ENCODE results near the gene DIS3L2.

The DIS3L2 gene

DNA sequence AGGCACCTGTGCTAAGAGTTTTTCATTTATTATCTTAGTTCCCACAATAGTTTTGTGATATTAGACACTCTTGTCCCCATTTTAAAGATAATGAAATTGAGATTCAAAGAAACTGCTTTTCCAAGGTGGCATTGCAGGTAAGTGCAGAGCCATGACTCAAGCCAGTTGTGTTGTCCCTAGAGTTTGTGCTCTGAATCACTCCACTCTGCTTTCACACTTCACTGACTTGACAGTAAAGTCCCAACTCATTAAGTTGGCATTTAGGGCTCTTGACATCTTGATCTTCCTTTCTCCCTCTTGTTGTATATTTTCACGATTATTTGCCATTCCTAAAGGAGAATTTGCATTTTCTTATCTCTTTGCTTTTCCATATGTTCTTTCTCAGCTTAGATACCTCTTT is 114.3 kb downstream of the DIS3L2 start:
- CTCF ChIA-PET: no interaction called here
- POLR2A ChIA-PET (ENCODE audit: low non-redundant PET): no interaction called here
- no peak overlapping the region for H3K27ac ChIP-seq
- no peak for DNase-seq (ENCODE audit: low spot score)
- TF ChIP-seq, protein P1, sequence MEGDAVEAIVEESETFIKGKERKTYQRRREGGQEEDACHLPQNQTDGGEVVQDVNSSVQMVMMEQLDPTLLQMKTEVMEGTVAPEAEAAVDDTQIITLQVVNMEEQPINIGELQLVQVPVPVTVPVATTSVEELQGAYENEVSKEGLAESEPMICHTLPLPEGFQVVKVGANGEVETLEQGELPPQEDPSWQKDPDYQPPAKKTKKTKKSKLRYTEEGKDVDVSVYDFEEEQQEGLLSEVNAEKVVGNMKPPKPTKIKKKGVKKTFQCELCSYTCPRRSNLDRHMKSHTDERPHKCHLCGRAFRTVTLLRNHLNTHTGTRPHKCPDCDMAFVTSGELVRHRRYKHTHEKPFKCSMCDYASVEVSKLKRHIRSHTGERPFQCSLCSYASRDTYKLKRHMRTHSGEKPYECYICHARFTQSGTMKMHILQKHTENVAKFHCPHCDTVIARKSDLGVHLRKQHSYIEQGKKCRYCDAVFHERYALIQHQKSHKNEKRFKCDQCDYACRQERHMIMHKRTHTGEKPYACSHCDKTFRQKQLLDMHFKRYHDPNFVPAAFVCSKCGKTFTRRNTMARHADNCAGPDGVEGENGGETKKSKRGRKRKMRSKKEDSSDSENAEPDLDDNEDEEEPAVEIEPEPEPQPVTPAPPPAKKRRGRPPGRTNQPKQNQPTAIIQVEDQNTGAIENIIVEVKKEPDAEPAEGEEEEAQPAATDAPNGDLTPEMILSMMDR (conservative IDR thresholded peaks at IDR 0.05; ENCODE audit: low read depth): no peak

DNA sequence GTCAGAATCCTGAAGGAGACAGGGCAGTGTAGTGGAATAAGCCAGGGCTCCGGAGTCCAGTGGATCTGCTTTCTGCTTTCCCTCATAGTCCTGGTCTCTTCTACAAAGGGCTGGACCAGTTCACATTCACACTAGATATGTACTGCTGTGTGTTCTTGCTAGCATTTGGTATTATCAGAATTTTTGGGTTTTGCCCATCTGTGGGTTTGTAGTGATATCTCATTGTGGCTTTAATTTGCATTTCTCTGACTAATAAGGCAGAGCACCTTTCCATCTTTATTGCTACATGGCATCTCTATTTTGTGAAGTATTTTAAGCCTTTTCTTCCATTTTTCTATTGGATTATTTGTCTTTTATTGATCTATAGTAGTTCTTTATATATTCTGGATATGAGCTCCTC is 114.8 kb downstream of the DIS3L2 start:
- CTCF ChIA-PET: no interaction called here
- POLR2A ChIA-PET (ENCODE audit: low non-redundant PET): no interaction called here
- H3K27ac ChIP-seq: no peak overlapping the region
- no peak for DNase-seq (ENCODE audit: low spot score)
- TF ChIP-seq, protein P1 (conservative IDR thresholded peaks at IDR 0.05; ENCODE audit: low read depth): no peak

DNA sequence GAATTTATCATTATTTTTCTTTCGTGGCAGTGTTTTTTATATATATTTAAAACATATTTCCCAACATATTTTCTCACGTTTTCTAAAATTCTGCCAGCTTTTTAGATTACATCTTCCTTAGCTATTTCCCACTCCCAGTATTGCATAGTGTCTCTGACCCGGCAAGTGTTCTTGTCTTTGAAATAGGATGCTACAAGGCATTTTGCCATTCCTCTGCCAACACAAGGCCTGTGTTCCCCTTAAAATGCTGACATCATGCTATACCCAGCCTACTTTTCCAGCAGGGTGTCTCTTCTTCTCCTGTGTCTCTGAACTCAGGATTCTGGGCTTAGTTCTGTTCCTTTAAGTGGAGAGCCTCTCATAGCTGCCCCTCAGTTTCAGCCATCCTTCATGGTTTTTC is 115.2 kb downstream of the DIS3L2 start:
- H3K27ac ChIP-seq: no peak overlapping the region
- TF ChIP-seq, protein P1 (conservative IDR thresholded peaks at IDR 0.05; ENCODE audit: low read depth): no peak
- ChIA-PET POLR2A (ENCODE audit: low non-redundant PET) (no interaction called here), CTCF (no interaction called here)
- DNase-seq (ENCODE audit: low spot score): no peak

DNA sequence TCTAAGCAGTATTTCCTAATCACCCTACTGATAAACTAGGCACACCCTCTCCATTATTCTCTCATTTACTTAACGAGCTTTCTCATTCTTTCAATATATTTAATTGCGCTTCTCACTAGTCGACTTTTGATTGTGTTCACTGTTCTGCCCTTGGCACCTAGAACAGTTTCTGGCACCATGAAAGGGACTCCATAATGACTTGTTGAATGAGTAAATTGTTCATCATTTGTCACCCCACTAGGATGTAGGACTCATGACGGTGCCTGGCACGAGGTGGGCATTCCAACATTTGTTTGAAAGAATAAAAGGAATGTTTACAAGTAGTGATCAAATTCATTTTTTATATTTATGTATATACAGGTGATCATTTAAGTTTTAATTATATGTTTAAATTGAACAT is 123.7 kb downstream of the DIS3L2 start:
- POLR2A ChIA-PET (ENCODE audit: low non-redundant PET): no interaction called here
- no peak for DNase-seq (ENCODE audit: low spot score)
- TF ChIP-seq, protein P1 (conservative IDR thresholded peaks at IDR 0.05; ENCODE audit: low read depth): no peak
- no peak overlapping the region for H3K27ac ChIP-seq
- CTCF ChIA-PET: no interaction called here

DNA sequence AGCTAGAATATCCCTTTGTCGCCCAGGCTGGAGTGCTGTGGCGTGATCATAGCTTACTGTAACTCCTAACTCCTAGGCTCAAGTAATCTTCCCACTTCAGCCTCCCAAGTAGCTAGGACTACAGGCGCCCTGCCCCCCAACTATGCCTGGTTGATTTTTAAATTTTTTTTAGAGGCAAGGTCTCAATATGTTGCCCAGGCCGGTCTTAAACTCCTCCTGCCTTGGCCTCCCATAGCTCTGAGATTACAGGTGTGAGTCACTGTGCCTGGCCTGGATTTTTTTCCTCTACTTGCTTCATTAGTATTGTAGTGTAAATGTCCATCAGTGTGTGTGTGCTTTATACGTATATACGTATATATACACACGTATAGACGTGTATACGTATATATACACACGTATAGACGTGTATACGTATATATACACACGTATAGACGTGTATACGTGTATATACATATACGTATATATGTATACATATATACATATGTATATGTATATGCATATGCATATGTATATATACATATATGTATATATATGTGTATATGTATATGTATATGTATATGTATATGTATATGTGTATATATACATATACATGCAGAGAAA is 124.4 kb downstream of the DIS3L2 start:
- DNase-seq (ENCODE audit: low spot score): no peak
- H3K27ac ChIP-seq: no peak overlapping the region
- TF ChIP-seq, protein P1 (conservative IDR thresholded peaks at IDR 0.05; ENCODE audit: low read depth): no peak
- CTCF ChIA-PET: no interaction called here
- POLR2A ChIA-PET (ENCODE audit: low non-redundant PET): no interaction called here

DNA sequence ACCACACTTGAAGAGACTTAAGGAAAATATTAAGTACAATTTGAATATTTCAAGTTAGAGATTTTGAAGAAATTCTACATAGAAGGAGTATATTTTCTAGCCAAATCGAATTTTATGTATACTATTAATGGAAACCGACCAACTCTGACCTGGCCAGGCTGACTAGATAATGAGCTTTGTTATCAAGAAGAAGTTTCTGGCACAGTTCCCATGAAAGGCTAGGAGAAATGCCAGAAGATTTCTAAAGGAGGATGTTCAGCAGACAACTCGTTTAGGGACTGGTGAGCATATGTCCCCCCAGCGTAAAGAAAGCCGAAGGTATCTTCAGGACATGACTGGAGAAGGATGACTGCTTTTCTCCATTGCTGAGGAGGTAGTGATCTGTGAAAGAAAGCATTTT is 127.3 kb downstream of the DIS3L2 start:
- H3K27ac ChIP-seq: no peak overlapping the region
- TF ChIP-seq, protein P1 (conservative IDR thresholded peaks at IDR 0.05; ENCODE audit: low read depth): no peak
- DNase-seq (ENCODE audit: low spot score): no peak
- CTCF ChIA-PET: interaction anchor here (0.7 kb wide), 1 partner anchor 28 kb away, joined by 4 read pairs; no protein-coding TSS in a partner anchor
- POLR2A ChIA-PET (ENCODE audit: low non-redundant PET): no interaction called here

DNA sequence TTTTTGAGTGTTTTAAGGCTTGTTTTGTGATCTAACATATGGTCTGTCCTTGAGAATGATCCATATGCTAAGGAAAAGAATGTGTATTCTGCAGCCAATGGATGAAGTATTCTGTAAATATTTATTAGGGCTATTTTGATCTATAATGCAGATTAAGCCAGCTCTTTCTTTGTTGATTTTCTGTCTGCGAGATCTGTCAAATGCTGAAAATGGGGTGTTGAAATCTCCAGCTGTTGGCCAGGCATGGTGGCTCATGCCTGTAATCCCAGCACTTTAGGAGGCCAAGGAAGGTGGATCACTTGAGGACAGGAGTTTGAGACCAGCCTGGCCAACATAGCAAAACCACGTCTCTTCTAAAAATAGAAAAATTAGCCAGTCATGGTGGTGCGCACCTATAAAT is 132.7 kb downstream of the DIS3L2 start:
- TF ChIP-seq, protein P1 (conservative IDR thresholded peaks at IDR 0.05; ENCODE audit: low read depth): no peak
- no peak for DNase-seq (ENCODE audit: low spot score)
- H3K27ac ChIP-seq: no peak overlapping the region
- ChIA-PET CTCF (no interaction called here), POLR2A (ENCODE audit: low non-redundant PET) (no interaction called here)

All from RWPE1 (cell line).